Measurements from ENCODE around the gene TMX2. TPM values are rescaled to one million over a fixed set of nuclear protein-coding genes. Genes with fewer than 3 reads are reported as not detected.

The TMX2 gene
- polyA plus RNA-seq, 3 donors, result 28.9 to 71.6 (median 52.9) TPM

DNA sequence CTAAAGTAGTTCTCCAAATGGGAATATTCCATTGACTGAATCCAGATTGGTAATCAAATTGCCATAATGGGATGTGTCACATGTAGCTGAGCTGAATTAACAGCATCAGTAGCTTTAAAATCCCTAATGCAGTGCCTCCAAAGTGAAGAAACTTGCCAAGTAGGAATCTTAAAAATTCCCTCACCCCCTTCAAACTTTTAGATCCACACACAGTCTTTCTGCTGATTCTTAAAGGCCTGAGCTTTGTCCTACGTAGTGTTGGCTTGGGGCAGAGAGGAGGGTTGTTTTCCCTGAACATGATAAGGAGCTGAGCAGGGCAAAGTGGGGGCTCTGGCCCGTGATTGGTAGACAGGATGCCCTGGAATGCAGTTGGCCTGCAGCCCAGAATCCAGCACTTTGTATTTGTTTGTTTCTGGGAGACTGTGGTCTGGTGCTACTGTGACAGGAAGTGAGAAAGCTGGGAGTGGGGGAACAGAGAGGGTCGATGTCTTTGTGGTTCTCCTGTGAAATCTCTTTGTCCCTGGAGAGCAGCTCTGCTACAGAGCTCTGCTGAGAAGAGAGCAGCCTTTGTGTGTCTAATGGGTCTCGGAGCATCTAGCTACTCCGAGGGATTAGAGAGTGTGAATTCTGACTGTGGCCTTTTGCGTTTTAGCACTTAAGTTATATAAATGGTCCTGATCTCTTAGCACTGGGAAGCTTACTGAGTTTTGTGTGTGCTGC lies 66.1 kb downstream of the TMX2 start:
- Histone ChIP-seq H2AFZ (ENCODE audit: insufficient read depth, low read depth, low read length, poor library complexity, severe bottlenecking) (no peak overlapping the region), H3K79me2 (ENCODE audit: insufficient read depth, low read length) (peaks cover 84% of the 10 kb centered on the region), H3K4me1 (ENCODE audit: control insufficient read depth in 1 of 2, insufficient read depth in 2 of 2, low read length in 2 of 2) (peaks cover 24 to 43% of the 10 kb centered on the region in 2 donors), H3K9me3 (replicated peaks in 1 of 2; ENCODE audit: control insufficient read depth in 1 of 2, insufficient read depth in 1 of 2, low read length in 2 of 2) (no peaks in the 10 kb centered on the region), H3K4me2 (replicated peaks; ENCODE audit: extremely low read depth, low read length, poor library complexity, severe bottlenecking) (no peak overlapping the region), H3K4me3 (replicated peaks in 1 of 3; ENCODE audit: low read depth in 2 of 3, low read length in 3 of 3) (no peak overlapping the region), H3K27me3 (ENCODE audit: control insufficient read depth in 2 of 2, insufficient read depth in 2 of 2, low read length in 2 of 2) (no peaks in the 10 kb centered on the region), H4K20me1 (ENCODE audit: insufficient read depth, low read length) (peaks cover 72% of the 10 kb centered on the region), H3K9ac (ENCODE audit: insufficient read depth, low read length, poor library complexity, severe bottlenecking) (no peak overlapping the region), H3K27ac (ENCODE audit: low read depth in 1 of 2, low read length in 2 of 2) (no peak overlapping the region), H3K36me3 (replicated peaks in 1 of 2; ENCODE audit: control insufficient read depth in 1 of 2, insufficient read depth in 2 of 2, low read length in 2 of 2) (peaks cover 0 to 9% of the 10 kb centered on the region in 2 donors)
- Mint-ChIP-seq H3K9me3 (peaks cover 0 to 2% (median 0%) of the 10 kb centered on the region in 7 donors), H3K27ac (peak overlapping the region in 3 of 7 donors; percentile 8 to 49 (median 27)), H3K36me3 (peaks cover 28 to 37% of the 10 kb centered on the region in 2 donors), H3K4me3 (no peak overlapping the region), H3K27me3 (ENCODE audit: low read depth in 3 of 3) (no peaks in the 10 kb centered on the region), H3K4me1 (peaks cover 66% of the 10 kb centered on the region)
- DNase-seq, result no peak
- intact Hi-C loops (cut with micrococcal nuclease), result no loop called here
- TF ChIP-seq, protein P1, sequence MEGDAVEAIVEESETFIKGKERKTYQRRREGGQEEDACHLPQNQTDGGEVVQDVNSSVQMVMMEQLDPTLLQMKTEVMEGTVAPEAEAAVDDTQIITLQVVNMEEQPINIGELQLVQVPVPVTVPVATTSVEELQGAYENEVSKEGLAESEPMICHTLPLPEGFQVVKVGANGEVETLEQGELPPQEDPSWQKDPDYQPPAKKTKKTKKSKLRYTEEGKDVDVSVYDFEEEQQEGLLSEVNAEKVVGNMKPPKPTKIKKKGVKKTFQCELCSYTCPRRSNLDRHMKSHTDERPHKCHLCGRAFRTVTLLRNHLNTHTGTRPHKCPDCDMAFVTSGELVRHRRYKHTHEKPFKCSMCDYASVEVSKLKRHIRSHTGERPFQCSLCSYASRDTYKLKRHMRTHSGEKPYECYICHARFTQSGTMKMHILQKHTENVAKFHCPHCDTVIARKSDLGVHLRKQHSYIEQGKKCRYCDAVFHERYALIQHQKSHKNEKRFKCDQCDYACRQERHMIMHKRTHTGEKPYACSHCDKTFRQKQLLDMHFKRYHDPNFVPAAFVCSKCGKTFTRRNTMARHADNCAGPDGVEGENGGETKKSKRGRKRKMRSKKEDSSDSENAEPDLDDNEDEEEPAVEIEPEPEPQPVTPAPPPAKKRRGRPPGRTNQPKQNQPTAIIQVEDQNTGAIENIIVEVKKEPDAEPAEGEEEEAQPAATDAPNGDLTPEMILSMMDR (IDR thresholded peaks at IDR 0.05), result no peak
- WGBS (ENCODE audit: insufficient coverage), result 35% methylated on average over 5 of the region's 6 CpGs

DNA sequence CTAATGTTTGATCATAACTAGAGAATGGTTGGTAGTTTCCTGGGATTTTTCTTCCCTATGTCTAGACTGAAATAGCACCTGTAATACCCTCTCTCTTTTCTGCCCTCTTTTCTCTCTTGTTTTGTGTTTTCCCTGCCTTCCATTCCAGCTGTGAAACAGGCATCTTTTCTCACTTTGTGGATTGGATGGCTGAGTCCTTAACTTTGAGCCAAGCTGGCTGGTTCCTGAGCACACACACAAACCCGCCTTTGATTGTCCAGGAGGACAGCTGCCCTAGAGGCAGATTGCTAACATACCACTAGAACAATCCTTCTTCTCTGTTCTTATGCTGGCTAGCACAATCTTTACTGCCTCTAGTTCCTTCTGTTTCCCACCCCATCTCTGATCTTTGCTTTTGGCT lies 66.9 kb downstream of the TMX2 start:
- Mint-ChIP-seq H3K4me3 (no peak overlapping the region), H3K27ac (peak overlapping the region in 1 of 7 donors; percentile 40), H3K36me3 (peaks cover 28 to 37% of the 10 kb centered on the region in 2 donors), H3K9me3 (peaks cover 0 to 2% (median 0%) of the 10 kb centered on the region in 7 donors), H3K4me1 (peaks cover 61% of the 10 kb centered on the region), H3K27me3 (ENCODE audit: low read depth in 3 of 3) (no peaks in the 10 kb centered on the region)
- no peaks in the 10 kb centered on the region for H3K27me3 ChIP-seq (ENCODE audit: control insufficient read depth in 2 of 2, insufficient read depth in 2 of 2, low read length in 2 of 2)
- H3K36me3 ChIP-seq (replicated peaks in 1 of 2; ENCODE audit: control insufficient read depth in 1 of 2, insufficient read depth in 2 of 2, low read length in 2 of 2), result peaks cover 0 to 9% of the 10 kb centered on the region in 2 donors
- peaks cover 24 to 43% of the 10 kb centered on the region in 2 donors for H3K4me1 ChIP-seq (ENCODE audit: control insufficient read depth in 1 of 2, insufficient read depth in 2 of 2, low read length in 2 of 2)
- 83% methylated on average over 1 of the region's 1 CpG for WGBS (ENCODE audit: insufficient coverage)
- intact Hi-C loops (cut with micrococcal nuclease), result no loop called here
- no peak for DNase-seq
- H3K79me2 ChIP-seq (ENCODE audit: insufficient read depth, low read length), result peaks cover 84% of the 10 kb centered on the region
- H3K9ac ChIP-seq (ENCODE audit: insufficient read depth, low read length, poor library complexity, severe bottlenecking), result no peak overlapping the region
- H4K20me1 ChIP-seq (ENCODE audit: insufficient read depth, low read length), result peaks cover 72% of the 10 kb centered on the region
- H2AFZ ChIP-seq (ENCODE audit: insufficient read depth, low read depth, low read length, poor library complexity, severe bottlenecking), result no peak overlapping the region
- TF ChIP-seq, protein P1 (IDR thresholded peaks at IDR 0.05), result no peak
- H3K4me2 ChIP-seq (replicated peaks; ENCODE audit: extremely low read depth, low read length, poor library complexity, severe bottlenecking), result no peak overlapping the region
- H3K9me3 ChIP-seq (replicated peaks in 1 of 2; ENCODE audit: control insufficient read depth in 1 of 2, insufficient read depth in 1 of 2, low read length in 2 of 2), result no peaks in the 10 kb centered on the region
- no peak overlapping the region for H3K27ac ChIP-seq (ENCODE audit: low read depth in 1 of 2, low read length in 2 of 2)
- H3K4me3 ChIP-seq (replicated peaks in 1 of 3; ENCODE audit: low read depth in 2 of 3, low read length in 3 of 3), result no peak overlapping the region
